ENCODE results near the gene PCK2.

Gene PCK2

DNA sequence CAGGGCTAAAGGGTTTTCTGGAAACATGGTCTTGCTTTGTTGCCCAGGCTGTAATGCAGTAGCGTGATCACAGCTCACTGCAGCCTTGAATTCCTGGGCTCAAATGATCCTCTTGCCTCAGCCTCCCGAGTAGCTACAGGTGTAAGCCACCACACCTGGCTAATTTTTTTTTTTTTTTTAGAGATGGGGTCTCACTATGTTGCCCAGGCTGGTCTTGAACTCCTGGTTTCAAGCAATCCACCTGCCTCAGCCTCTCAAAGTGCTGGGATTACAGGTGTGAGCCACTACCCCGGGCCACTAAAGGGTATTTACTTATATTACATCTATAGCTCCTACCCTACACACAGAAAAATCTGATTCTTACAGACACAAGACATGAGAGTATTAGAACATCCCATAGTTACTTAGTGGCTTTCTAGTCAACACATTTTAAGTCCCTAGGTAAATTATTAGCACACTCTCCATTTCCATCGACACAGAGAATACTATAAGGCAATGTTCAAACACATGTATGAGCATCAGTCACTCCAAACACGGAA is 14.3 kb downstream of the PCK2 start:
- ChIA-PET POLR2A (ENCODE audit: low non-redundant PET) (interaction anchor here (1.1 kb wide), 1 partner anchor 14 kb away, joined by 5 read pairs; the partner anchor contains the start of gene PCK2), CTCF (interaction anchor here (0.5 to 3.6 kb wide), 21 partner anchors 9 to 1891 kb away, joined by 3 to 39 read pairs (median 4); no protein-coding TSS in a partner anchor)
- no peak for TF ChIP-seq CTCF (conservative IDR thresholded peaks at IDR 0.05; ENCODE audit: low read depth)
- no peak for DNase-seq (ENCODE audit: low spot score)
- H3K27ac ChIP-seq, result no peak overlapping the region

GRCh38 chr14:24110060-24110459 is 15.9 kb downstream of the PCK2 start:
- ChIA-PET POLR2A (ENCODE audit: low non-redundant PET) (no interaction called here), CTCF (interaction anchor here (0.6 to 3.6 kb wide), 3 partner anchors 48 to 532 kb away, joined by 3 to 39 read pairs (median 4); no protein-coding TSS in a partner anchor)
- peak overlapping the region; percentile 64 for H3K27ac ChIP-seq
- no peak for DNase-seq (ENCODE audit: low spot score)
- no peak for TF ChIP-seq CTCF (conservative IDR thresholded peaks at IDR 0.05; ENCODE audit: low read depth)

DNA sequence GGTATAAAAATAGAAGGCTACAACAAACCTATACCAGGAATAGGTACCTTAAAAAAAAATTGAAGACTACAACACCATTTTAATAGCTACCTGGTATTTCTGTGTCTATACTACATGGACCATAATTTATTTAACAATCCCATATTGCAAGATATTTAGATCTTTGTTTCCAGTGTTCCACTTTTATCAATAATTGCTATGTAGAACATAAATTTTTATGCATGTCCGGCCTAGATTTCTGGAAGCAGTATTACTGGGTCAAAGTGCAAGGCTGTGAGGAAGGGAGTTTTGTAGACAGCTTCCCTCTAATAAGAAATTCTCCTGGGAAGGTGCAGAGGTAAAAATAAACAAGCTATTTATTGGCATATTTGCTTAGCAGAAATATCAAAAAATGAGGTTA is 16.4 kb downstream of the PCK2 start:
- H3K27ac ChIP-seq, result no peak overlapping the region
- ChIA-PET POLR2A (ENCODE audit: low non-redundant PET) (no interaction called here), CTCF (interaction anchor here (3.6 kb wide), 1 partner anchor 53 kb away, joined by 39 read pairs; no protein-coding TSS in a partner anchor)
- TF ChIP-seq CTCF (conservative IDR thresholded peaks at IDR 0.05; ENCODE audit: low read depth), result no peak
- no peak for DNase-seq (ENCODE audit: low spot score)

DNA sequence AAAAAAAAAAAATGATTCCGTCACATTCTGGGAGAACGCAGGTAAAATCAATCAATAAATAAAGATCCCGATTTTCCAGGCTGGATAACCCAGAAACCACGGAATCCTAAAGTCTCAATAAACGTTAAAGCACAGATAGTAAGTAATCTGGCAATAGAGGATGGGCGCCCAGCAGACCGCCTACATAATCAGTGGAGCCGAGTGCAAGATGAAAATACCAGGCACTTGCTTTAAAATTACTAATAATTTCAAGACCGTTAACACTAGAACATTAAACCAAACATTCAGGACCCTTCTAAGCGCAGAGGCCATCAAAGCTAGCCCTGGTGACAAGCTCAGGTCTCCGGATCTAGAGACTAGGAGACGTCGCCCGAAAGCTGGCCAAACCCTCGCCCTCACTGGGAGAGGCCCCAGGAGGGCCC is 19.3 kb downstream of the PCK2 start:
- POLR2A ChIA-PET (ENCODE audit: low non-redundant PET), result interaction anchor here (0.7 to 2.0 kb wide), 7 partner anchors 19 to 129 kb away, joined by 3 to 12 read pairs (median 4); partner anchors contain the start of genes PCK2, PSME1, PSME2 and RNF31
- H3K27ac ChIP-seq, result peak overlapping the region; percentile 99
- CTCF ChIA-PET, result interaction anchor here (0.6 kb wide), 2 partner anchors 61 to 74 kb away, joined by 3 read pairs; no protein-coding TSS in a partner anchor
- no peak for DNase-seq (ENCODE audit: low spot score)
- TF ChIP-seq CTCF (conservative IDR thresholded peaks at IDR 0.05; ENCODE audit: low read depth), result no peak

GRCh38 chr14:24113801-24114531 is 19.9 kb downstream of the PCK2 start:
- CTCF ChIA-PET, result interaction anchor here (0.6 kb wide), 2 partner anchors 61 to 73 kb away, joined by 3 read pairs; no protein-coding TSS in a partner anchor
- POLR2A ChIA-PET (ENCODE audit: low non-redundant PET), result interaction anchor here (0.7 to 2.0 kb wide), 10 partner anchors 10 to 128 kb away, joined by 3 to 12 read pairs (median 4); partner anchors contain the start of genes IRF9, PCK2, PSME1 and PSME2
- no peak for TF ChIP-seq CTCF (conservative IDR thresholded peaks at IDR 0.05; ENCODE audit: low read depth)
- H3K27ac ChIP-seq, result peak overlapping the region; percentile 99
- DNase-seq (ENCODE audit: low spot score), result peak; percentile 78
